ENCODE results near the gene AKAP12.

The AKAP12 gene

GRCh38 chr6:151211075-151211474 lies 28.7 kb upstream of the AKAP12 start:
- Histone ChIP-seq H3K27me3 (ENCODE audit: insufficient read depth, low read depth) (no peaks in the 10 kb centered on the region), H3K79me2 (ENCODE audit: insufficient read depth, low read depth) (no peaks in the 10 kb centered on the region), H2AFZ (ENCODE audit: low read depth) (no peak overlapping the region), H3K36me3 (ENCODE audit: insufficient read depth) (no peaks in the 10 kb centered on the region), H3K9ac (no peak overlapping the region), H3K4me3 (IDR thresholded peaks at IDR 0.05; ENCODE audit: insufficient read depth, low read depth, low read length) (no peak overlapping the region), H4K20me1 (ENCODE audit: insufficient read depth) (no peaks in the 10 kb centered on the region), H3K4me1 (ENCODE audit: low read depth, poor library complexity, severe bottlenecking) (no peaks in the 10 kb centered on the region), H3K27ac (no peak overlapping the region), H3K4me2 (no peak overlapping the region)
- no peak for TF ChIP-seq CTCF (conservative IDR thresholded peaks at IDR 0.05; ENCODE audit: low read depth, low read length)

- Histone ChIP-seq H3K9ac (no peak overlapping the region), H3K79me2 (ENCODE audit: insufficient read depth, low read depth) (no peaks in the 10 kb centered on the region), H3K27me3 (ENCODE audit: insufficient read depth, low read depth) (no peaks in the 10 kb centered on the region), H3K4me3 (IDR thresholded peaks at IDR 0.05; ENCODE audit: insufficient read depth, low read depth, low read length) (no peak overlapping the region), H3K36me3 (ENCODE audit: insufficient read depth) (no peaks in the 10 kb centered on the region), H3K27ac (no peak overlapping the region), H3K4me2 (no peak overlapping the region), H4K20me1 (ENCODE audit: insufficient read depth) (no peaks in the 10 kb centered on the region), H2AFZ (ENCODE audit: low read depth) (no peak overlapping the region), H3K4me1 (ENCODE audit: low read depth, poor library complexity, severe bottlenecking) (no peaks in the 10 kb centered on the region)
- no peak for TF ChIP-seq CTCF (conservative IDR thresholded peaks at IDR 0.05; ENCODE audit: low read depth, low read length)
Measured at GRCh38 chr6:151213352-151213751, 26.4 kb upstream of the AKAP12 start.

DNA sequence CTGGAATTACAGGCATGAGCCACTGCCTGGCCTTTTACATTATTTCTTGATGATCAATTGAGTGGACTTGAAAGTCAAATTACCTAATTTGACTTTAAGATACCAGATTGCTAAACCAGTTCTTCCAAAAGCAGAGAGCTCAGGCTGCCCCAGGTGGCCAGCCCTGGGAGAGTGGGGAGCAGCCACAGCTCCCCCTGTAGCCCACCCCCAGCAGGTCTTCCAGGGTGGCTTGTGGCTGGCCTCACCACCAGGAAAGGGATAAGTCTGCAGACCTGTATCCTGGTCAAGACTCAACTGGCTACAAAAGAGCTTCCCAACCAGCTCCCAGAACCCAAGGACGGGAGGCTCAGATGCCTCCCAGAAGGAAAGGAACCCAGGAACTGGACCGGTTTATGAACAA lies 23.8 kb upstream of the AKAP12 start:
- Histone ChIP-seq H3K4me2 (no peak overlapping the region), H4K20me1 (ENCODE audit: insufficient read depth) (no peaks in the 10 kb centered on the region), H3K4me3 (IDR thresholded peaks at IDR 0.05; ENCODE audit: insufficient read depth, low read depth, low read length) (no peak overlapping the region), H3K4me1 (ENCODE audit: low read depth, poor library complexity, severe bottlenecking) (no peaks in the 10 kb centered on the region), H3K9ac (no peak overlapping the region), H3K27me3 (ENCODE audit: insufficient read depth, low read depth) (no peaks in the 10 kb centered on the region), H3K36me3 (ENCODE audit: insufficient read depth) (no peaks in the 10 kb centered on the region), H3K27ac (no peak overlapping the region), H2AFZ (ENCODE audit: low read depth) (no peak overlapping the region), H3K79me2 (ENCODE audit: insufficient read depth, low read depth) (no peaks in the 10 kb centered on the region)
- no peak for TF ChIP-seq CTCF (conservative IDR thresholded peaks at IDR 0.05; ENCODE audit: low read depth, low read length)

DNA sequence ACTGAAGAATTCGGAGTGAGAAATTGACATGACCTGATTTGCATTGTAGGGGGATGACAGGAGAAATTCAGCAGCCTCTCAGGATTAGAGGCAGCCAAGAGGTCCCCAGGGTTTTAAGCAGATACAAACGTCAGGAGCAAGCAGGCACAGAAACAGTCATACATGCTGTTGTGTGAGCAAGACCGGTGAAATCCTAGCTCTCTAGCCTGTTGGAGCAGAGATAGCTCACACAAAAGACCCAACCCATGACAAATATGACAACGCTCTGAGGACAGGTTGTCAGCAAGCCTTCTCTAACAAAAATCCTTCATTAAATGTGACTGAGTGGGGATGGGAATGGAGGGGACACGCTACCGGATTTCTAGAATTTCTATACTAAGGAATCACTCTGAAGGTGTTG lies 23.0 kb upstream of the AKAP12 start:
- Histone ChIP-seq H3K79me2 (ENCODE audit: insufficient read depth, low read depth) (no peaks in the 10 kb centered on the region), H3K4me2 (no peak overlapping the region), H3K9ac (no peak overlapping the region), H3K4me1 (ENCODE audit: low read depth, poor library complexity, severe bottlenecking) (no peaks in the 10 kb centered on the region), H4K20me1 (ENCODE audit: insufficient read depth) (no peaks in the 10 kb centered on the region), H3K27me3 (ENCODE audit: insufficient read depth, low read depth) (no peaks in the 10 kb centered on the region), H2AFZ (ENCODE audit: low read depth) (no peak overlapping the region), H3K4me3 (IDR thresholded peaks at IDR 0.05; ENCODE audit: insufficient read depth, low read depth, low read length) (no peak overlapping the region), H3K27ac (no peak overlapping the region), H3K36me3 (ENCODE audit: insufficient read depth) (no peaks in the 10 kb centered on the region)
- TF ChIP-seq CTCF (conservative IDR thresholded peaks at IDR 0.05; ENCODE audit: low read depth, low read length), result no peak

- Histone ChIP-seq H3K4me2 (no peak overlapping the region), H3K27ac (no peak overlapping the region), H3K36me3 (ENCODE audit: insufficient read depth) (no peaks in the 10 kb centered on the region), H3K4me3 (IDR thresholded peaks at IDR 0.05; ENCODE audit: insufficient read depth, low read depth, low read length) (no peak overlapping the region), H3K79me2 (ENCODE audit: insufficient read depth, low read depth) (no peaks in the 10 kb centered on the region), H3K27me3 (ENCODE audit: insufficient read depth, low read depth) (no peaks in the 10 kb centered on the region), H2AFZ (ENCODE audit: low read depth) (no peak overlapping the region), H3K4me1 (ENCODE audit: low read depth, poor library complexity, severe bottlenecking) (no peaks in the 10 kb centered on the region), H4K20me1 (ENCODE audit: insufficient read depth) (no peaks in the 10 kb centered on the region), H3K9ac (no peak overlapping the region)
- TF ChIP-seq CTCF (conservative IDR thresholded peaks at IDR 0.05; ENCODE audit: low read depth, low read length), result no peak
Measured at GRCh38 chr6:151219192-151219591, 20.6 kb upstream of the AKAP12 start.
